ENCODE data around the gene HEMGN.
"Not testable (repeated sequence)": the region's sequence is repeated elsewhere in the genome, so short reads cannot be mapped to it uniquely, and the experiment has no call there.

DNA sequence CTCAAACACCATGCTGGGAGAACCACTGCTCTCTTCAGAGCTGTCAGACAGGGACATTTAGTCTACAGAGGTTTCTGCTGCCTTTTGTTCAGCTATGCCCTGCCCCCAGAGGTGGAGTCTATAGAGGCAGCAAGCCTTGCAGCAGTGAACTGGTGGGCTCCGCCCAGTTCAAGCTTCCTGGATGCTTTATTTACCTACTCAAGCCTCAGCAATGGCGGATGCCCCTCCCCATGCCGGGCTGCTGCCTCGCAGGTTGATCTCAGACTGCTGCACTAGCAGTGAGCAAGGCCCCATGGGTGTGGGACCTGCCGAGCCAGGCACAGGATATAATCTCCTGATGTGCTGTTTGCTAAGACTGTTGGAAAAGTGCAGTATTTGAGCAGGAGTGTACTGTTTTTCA, 12.9 kb upstream of the HEMGN start:
- TF ChIP-seq, protein P1, sequence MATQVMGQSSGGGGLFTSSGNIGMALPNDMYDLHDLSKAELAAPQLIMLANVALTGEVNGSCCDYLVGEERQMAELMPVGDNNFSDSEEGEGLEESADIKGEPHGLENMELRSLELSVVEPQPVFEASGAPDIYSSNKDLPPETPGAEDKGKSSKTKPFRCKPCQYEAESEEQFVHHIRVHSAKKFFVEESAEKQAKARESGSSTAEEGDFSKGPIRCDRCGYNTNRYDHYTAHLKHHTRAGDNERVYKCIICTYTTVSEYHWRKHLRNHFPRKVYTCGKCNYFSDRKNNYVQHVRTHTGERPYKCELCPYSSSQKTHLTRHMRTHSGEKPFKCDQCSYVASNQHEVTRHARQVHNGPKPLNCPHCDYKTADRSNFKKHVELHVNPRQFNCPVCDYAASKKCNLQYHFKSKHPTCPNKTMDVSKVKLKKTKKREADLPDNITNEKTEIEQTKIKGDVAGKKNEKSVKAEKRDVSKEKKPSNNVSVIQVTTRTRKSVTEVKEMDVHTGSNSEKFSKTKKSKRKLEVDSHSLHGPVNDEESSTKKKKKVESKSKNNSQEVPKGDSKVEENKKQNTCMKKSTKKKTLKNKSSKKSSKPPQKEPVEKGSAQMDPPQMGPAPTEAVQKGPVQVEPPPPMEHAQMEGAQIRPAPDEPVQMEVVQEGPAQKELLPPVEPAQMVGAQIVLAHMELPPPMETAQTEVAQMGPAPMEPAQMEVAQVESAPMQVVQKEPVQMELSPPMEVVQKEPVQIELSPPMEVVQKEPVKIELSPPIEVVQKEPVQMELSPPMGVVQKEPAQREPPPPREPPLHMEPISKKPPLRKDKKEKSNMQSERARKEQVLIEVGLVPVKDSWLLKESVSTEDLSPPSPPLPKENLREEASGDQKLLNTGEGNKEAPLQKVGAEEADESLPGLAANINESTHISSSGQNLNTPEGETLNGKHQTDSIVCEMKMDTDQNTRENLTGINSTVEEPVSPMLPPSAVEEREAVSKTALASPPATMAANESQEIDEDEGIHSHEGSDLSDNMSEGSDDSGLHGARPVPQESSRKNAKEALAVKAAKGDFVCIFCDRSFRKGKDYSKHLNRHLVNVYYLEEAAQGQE (IDR thresholded peaks at IDR 0.05; ENCODE audit: borderline replicate concordance) = not testable (repeated sequence)
- not testable (repeated sequence) for TF ChIP-seq POLR2AphosphoS5 (IDR thresholded peaks at IDR 0.05); EP300 (conservative IDR thresholded peaks at IDR 0.05; ENCODE audit: poor library complexity, severe bottlenecking)
- TF ChIP-seq, protein P2, sequence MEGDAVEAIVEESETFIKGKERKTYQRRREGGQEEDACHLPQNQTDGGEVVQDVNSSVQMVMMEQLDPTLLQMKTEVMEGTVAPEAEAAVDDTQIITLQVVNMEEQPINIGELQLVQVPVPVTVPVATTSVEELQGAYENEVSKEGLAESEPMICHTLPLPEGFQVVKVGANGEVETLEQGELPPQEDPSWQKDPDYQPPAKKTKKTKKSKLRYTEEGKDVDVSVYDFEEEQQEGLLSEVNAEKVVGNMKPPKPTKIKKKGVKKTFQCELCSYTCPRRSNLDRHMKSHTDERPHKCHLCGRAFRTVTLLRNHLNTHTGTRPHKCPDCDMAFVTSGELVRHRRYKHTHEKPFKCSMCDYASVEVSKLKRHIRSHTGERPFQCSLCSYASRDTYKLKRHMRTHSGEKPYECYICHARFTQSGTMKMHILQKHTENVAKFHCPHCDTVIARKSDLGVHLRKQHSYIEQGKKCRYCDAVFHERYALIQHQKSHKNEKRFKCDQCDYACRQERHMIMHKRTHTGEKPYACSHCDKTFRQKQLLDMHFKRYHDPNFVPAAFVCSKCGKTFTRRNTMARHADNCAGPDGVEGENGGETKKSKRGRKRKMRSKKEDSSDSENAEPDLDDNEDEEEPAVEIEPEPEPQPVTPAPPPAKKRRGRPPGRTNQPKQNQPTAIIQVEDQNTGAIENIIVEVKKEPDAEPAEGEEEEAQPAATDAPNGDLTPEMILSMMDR (IDR thresholded peaks at IDR 0.05; ENCODE audit: poor library complexity, severe bottlenecking) = not testable (repeated sequence)
